ENCODE data around the gene CETP. TPM values are rescaled to one million over a fixed set of nuclear protein-coding genes. Genes with fewer than 3 reads are reported as not detected.

CETP gene
- total and polyA plus RNA-seq, 9 of the 15 experiments (the other 6 are each of a cell fraction or from before 2014, with no cell fraction given) = 0.07 to 0.11 TPM; not detected in 7

DNA sequence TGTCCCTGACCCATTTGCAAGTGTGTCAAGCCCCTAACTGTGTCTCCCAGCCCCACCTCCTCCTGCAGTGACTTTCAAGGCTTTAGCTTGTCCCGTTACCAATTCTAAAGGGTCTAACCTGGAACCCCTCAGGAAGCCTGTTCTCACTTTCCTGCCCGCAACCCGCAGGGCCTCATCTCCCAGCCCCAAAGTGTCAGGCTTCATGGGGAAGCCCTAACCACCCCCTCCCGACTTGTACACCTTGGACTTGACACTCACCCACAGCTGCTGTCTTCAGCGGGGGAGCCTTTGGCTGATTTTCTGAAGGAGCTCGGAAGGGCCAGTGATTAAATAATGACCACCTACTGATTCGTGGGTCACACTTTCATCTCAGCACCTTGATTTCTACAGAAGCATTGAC lies 60.7 kb downstream of the CETP start:
- ChIA-PET CTCF (ENCODE audit: low intra/inter-chr PET ratio) (no interaction called here), POLR2A (interaction anchor here (0.5 to 1.4 kb wide), 2 partner anchors 10 to 155 kb away, joined by 3 to 5 read pairs; no protein-coding TSS in a partner anchor)
- BruUV-seq (replicated peaks) = no TSS peak
- no peak for DNase-seq (ENCODE audit: extremely low read depth in 1 of 4, low spot score in 3 of 4)
- Histone ChIP-seq H3K4me1 (replicated peaks in 1 of 2; ENCODE audit: control insufficient read depth in 2 of 2, insufficient read depth in 2 of 2, low read length in 2 of 2) (no peaks in the 10 kb centered on the region), H3K27ac (ENCODE audit: extremely low read depth, low read depth, low read length) (no peak overlapping the region), H3K4me3 (no peak overlapping the region), H3K9ac (ENCODE audit: insufficient read depth in 1 of 2, low read depth in 2 of 2, low read length in 2 of 2) (no peak overlapping the region), H3K9me1 (ENCODE audit: control insufficient read depth, insufficient read depth, low read length) (no peaks in the 10 kb centered on the region), H3K79me2 (ENCODE audit: control insufficient read depth, insufficient read depth, low read length) (no peaks in the 10 kb centered on the region), H3K9me3 (replicated peaks; ENCODE audit: control insufficient read depth, insufficient read depth, low read depth, low read length) (no peaks in the 10 kb centered on the region), H3K4me2 (ENCODE audit: insufficient read depth, low read length) (no peak overlapping the region), H2AFZ (ENCODE audit: low read depth, low read length) (no peak overlapping the region), H3K36me3 (ENCODE audit: control insufficient read depth, insufficient read depth, low read length) (no peaks in the 10 kb centered on the region), H4K20me1 (replicated peaks; ENCODE audit: control insufficient read depth, insufficient read depth, low read length) (peaks cover 7% of the 10 kb centered on the region; the same call in 1 of the 2 replicates), H3K27me3 (ENCODE audit: control insufficient read depth in 2 of 2, insufficient read depth in 2 of 2, low read length in 2 of 2) (peaks cover 17 to 64% of the 10 kb centered on the region in 2 experiments; a peak in 4 of 5 replicates)
- no peak for ATAC-seq
- WGBS (ENCODE audit: insufficient coverage, low coverage, missing lambda C conversion rate) = 2% methylated on average over 7 of the region's 7 CpGs
- intact Hi-C loops (cut with micrococcal nuclease) = no loop called here
- no peak for FAIRE-seq
- in situ Hi-C loops (cut with MboI) = no loop called here
- TF ChIP-seq TRIM28 (IDR thresholded peaks at IDR 0.05) (no peak), ZNF76 (CRISPR knock-in tag; IDR thresholded peaks at IDR 0.05; ENCODE audit: borderline replicate concordance) (no peak), E4F1 (CRISPR knock-in tag; IDR thresholded peaks at IDR 0.05; ENCODE audit: borderline replicate concordance) (no peak), BRF1 (IDR thresholded peaks at IDR 0.05; ENCODE audit: borderline replicate concordance, extremely low read depth, insufficient read length) (no peak), RBM39 (optimal IDR thresholded peaks at IDR 0.05; ENCODE audit: low read depth, low read length) (no peak), PHB2 (IDR thresholded peaks at IDR 0.05; ENCODE audit: low read depth) (no peak), ZFP91 (CRISPR knock-in tag; IDR thresholded peaks at IDR 0.05) (no peak), HNRNPH1 (optimal IDR thresholded peaks at IDR 0.05; ENCODE audit: low read depth, low read length) (no peak), ZNF133 (CRISPR knock-in tag; IDR thresholded peaks at IDR 0.05) (no peak), POLR2G (IDR thresholded peaks at IDR 0.05; ENCODE audit: low read depth, low read length) (no peak), MYNN (IDR thresholded peaks at IDR 0.05) (no peak), MYNN (CRISPR knock-in tag; IDR thresholded peaks at IDR 0.05) (no peak)
- TF ChIP-seq, protein P1, sequence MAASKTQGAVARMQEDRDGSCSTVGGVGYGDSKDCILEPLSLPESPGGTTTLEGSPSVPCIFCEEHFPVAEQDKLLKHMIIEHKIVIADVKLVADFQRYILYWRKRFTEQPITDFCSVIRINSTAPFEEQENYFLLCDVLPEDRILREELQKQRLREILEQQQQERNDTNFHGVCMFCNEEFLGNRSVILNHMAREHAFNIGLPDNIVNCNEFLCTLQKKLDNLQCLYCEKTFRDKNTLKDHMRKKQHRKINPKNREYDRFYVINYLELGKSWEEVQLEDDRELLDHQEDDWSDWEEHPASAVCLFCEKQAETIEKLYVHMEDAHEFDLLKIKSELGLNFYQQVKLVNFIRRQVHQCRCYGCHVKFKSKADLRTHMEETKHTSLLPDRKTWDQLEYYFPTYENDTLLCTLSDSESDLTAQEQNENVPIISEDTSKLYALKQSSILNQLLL (CRISPR knock-in tag; IDR thresholded peaks at IDR 0.05; ENCODE audit: borderline replicate concordance) = no peak
- TF ChIP-seq, protein P2, sequence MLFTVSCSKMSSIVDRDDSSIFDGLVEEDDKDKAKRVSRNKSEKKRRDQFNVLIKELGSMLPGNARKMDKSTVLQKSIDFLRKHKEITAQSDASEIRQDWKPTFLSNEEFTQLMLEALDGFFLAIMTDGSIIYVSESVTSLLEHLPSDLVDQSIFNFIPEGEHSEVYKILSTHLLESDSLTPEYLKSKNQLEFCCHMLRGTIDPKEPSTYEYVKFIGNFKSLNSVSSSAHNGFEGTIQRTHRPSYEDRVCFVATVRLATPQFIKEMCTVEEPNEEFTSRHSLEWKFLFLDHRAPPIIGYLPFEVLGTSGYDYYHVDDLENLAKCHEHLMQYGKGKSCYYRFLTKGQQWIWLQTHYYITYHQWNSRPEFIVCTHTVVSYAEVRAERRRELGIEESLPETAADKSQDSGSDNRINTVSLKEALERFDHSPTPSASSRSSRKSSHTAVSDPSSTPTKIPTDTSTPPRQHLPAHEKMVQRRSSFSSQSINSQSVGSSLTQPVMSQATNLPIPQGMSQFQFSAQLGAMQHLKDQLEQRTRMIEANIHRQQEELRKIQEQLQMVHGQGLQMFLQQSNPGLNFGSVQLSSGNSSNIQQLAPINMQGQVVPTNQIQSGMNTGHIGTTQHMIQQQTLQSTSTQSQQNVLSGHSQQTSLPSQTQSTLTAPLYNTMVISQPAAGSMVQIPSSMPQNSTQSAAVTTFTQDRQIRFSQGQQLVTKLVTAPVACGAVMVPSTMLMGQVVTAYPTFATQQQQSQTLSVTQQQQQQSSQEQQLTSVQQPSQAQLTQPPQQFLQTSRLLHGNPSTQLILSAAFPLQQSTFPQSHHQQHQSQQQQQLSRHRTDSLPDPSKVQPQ (CRISPR knock-in tag; IDR thresholded peaks at IDR 0.05; ENCODE audit: borderline replicate concordance) = no peak

Measured in K562 (cell line).